ENCODE results near the gene PTEN. TPM values are rescaled to one million over a fixed set of nuclear protein-coding genes. Genes with fewer than 3 reads are reported as not detected.

Gene PTEN
- total RNA-seq, 1 donor from 2014 or later, result 71.0 TPM

DNA sequence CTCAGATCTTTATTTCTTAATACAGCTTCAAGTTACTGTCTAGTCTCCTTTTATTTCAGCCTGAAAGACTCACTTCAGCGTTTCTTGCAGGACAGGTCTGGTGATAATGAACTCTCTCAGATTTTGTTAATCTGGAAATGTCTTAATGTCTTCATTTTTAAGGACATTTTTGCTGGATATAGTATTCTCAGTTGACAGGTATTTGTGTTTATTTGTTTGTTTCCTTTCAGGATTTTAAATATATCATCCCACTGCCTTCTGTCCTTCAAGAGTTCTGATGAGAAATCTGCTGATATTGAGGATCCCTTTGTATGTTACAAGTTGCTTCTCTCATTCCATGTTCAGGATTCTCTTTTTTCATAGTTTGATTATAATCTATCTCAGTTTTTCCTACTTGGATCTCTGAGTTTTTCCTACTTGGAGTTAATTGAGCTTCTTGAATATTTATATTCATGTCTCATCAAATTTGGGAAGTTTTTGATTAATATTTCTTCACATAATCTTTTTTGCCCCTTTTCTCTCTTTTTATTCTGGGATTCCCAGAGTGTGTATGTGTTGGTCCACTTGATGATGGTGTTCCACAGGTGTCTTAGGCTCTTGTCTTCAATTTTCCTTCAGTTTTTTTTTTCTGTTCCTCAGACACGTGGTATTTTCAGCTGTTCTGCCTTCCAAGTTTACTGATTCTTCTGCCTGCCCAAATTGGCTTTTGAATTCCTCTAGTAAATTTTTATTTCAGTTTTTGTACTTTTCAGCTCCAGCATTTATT is 49.9 kb downstream of the PTEN start:
- H3K4me1 Mint-ChIP-seq (ENCODE audit: unreplicated experiment), result peaks cover 30% of the 10 kb centered on the region
- peak overlapping the region; percentile 6 for H3K4me3 Mint-ChIP-seq (ENCODE audit: unreplicated experiment)
- DNase-seq (ENCODE audit: low spot score), result no peak
- H3K27ac Mint-ChIP-seq (ENCODE audit: unreplicated experiment), result peak overlapping the region; percentile 15
- no peaks in the 10 kb centered on the region for H3K27me3 Mint-ChIP-seq (ENCODE audit: unreplicated experiment)
- peaks cover 28% of the 10 kb centered on the region for H3K36me3 Mint-ChIP-seq (ENCODE audit: low read depth, unreplicated experiment)
- TF ChIP-seq, protein P1, sequence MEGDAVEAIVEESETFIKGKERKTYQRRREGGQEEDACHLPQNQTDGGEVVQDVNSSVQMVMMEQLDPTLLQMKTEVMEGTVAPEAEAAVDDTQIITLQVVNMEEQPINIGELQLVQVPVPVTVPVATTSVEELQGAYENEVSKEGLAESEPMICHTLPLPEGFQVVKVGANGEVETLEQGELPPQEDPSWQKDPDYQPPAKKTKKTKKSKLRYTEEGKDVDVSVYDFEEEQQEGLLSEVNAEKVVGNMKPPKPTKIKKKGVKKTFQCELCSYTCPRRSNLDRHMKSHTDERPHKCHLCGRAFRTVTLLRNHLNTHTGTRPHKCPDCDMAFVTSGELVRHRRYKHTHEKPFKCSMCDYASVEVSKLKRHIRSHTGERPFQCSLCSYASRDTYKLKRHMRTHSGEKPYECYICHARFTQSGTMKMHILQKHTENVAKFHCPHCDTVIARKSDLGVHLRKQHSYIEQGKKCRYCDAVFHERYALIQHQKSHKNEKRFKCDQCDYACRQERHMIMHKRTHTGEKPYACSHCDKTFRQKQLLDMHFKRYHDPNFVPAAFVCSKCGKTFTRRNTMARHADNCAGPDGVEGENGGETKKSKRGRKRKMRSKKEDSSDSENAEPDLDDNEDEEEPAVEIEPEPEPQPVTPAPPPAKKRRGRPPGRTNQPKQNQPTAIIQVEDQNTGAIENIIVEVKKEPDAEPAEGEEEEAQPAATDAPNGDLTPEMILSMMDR (IDR thresholded peaks at IDR 0.05; ENCODE audit: unreplicated experiment), result no peak
- peaks cover 3% of the 10 kb centered on the region for H3K9me3 Mint-ChIP-seq (ENCODE audit: unreplicated experiment)

DNA sequence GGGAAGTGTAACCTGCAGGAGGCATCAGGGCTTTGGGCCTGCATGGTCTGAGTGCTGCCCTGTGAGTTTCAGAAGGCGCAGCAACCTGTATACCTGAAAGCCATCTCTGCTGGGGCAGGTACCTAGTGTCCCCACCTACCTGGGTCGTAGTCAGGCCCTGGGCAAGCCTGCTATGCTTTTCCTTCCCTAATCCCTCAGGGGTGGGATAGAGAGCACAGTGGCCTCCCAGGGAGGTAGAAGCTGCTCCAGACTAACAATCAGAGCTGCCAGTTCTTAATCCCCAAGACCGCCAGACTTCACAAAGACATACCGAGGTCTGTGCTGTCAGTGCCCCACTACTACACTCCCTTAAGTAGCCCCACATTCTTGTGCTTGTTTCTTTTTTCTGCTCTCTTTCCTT is 52.0 kb downstream of the PTEN start:
- DNase-seq (ENCODE audit: low spot score), result no peak
- Mint-ChIP-seq H3K4me1 (ENCODE audit: unreplicated experiment) (peaks cover 38% of the 10 kb centered on the region), H3K27me3 (ENCODE audit: unreplicated experiment) (no peaks in the 10 kb centered on the region), H3K36me3 (ENCODE audit: low read depth, unreplicated experiment) (peaks cover 28% of the 10 kb centered on the region), H3K4me3 (ENCODE audit: unreplicated experiment) (no peak overlapping the region), H3K27ac (ENCODE audit: unreplicated experiment) (no peak overlapping the region), H3K9me3 (ENCODE audit: unreplicated experiment) (peaks cover 3% of the 10 kb centered on the region)
- TF ChIP-seq, protein P1 (IDR thresholded peaks at IDR 0.05; ENCODE audit: unreplicated experiment), result no peak

DNA sequence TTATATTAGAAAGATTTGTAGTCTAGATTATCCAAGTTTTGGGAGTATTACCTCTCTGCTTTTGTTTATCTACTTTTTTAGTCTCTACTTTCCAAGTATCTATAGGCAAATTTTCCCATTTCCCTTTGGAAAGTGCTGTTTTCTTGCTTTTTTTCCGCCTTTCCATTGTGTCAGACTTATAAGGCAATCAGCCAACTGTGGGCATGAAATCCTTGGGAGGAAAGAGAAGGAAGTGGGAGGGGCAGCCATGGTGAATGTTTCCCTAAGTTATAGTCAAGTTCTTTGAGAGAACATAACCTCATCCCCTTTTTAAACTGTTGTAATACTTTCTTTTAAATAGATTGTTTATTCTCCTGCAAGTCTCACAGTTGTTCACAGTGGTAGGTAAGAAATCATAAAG is 52.6 kb downstream of the PTEN start:
- TF ChIP-seq, protein P1 (IDR thresholded peaks at IDR 0.05; ENCODE audit: unreplicated experiment), result no peak
- Mint-ChIP-seq H3K4me1 (ENCODE audit: unreplicated experiment) (peaks cover 38% of the 10 kb centered on the region), H3K9me3 (ENCODE audit: unreplicated experiment) (peaks cover 3% of the 10 kb centered on the region), H3K27me3 (ENCODE audit: unreplicated experiment) (no peaks in the 10 kb centered on the region), H3K36me3 (ENCODE audit: low read depth, unreplicated experiment) (peaks cover 24% of the 10 kb centered on the region), H3K4me3 (ENCODE audit: unreplicated experiment) (no peak overlapping the region), H3K27ac (ENCODE audit: unreplicated experiment) (peak overlapping the region; percentile 87)
- DNase-seq (ENCODE audit: low spot score), result no peak

DNA sequence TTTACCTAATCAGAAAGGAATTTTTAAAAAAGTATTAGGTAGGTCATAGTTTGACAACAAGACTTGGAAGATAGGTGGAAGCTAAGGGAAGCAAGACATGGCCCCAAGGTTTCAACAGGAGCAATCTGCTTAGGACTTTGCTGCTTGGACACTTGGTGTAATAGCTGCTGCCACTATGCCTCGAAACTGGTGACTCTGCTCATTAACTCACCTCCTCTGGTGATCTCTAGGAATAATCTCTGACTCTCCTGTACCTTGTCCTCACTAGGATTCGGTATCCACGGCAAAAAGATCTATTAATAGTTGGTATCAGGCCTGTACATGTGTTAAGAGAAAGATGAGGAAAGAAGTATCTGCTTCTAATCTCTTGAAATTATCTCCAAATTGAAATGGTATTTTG is 53.1 kb downstream of the PTEN start:
- H3K36me3 Mint-ChIP-seq (ENCODE audit: low read depth, unreplicated experiment), result peaks cover 21% of the 10 kb centered on the region
- no peak for DNase-seq (ENCODE audit: low spot score)
- TF ChIP-seq, protein P1 (IDR thresholded peaks at IDR 0.05; ENCODE audit: unreplicated experiment), result no peak
- no peaks in the 10 kb centered on the region for H3K27me3 Mint-ChIP-seq (ENCODE audit: unreplicated experiment)
- H3K4me1 Mint-ChIP-seq (ENCODE audit: unreplicated experiment), result peaks cover 38% of the 10 kb centered on the region
- no peak overlapping the region for H3K4me3 Mint-ChIP-seq (ENCODE audit: unreplicated experiment)
- H3K27ac Mint-ChIP-seq (ENCODE audit: unreplicated experiment), result peak overlapping the region; percentile 20
- peaks cover 3% of the 10 kb centered on the region for H3K9me3 Mint-ChIP-seq (ENCODE audit: unreplicated experiment)

DNA sequence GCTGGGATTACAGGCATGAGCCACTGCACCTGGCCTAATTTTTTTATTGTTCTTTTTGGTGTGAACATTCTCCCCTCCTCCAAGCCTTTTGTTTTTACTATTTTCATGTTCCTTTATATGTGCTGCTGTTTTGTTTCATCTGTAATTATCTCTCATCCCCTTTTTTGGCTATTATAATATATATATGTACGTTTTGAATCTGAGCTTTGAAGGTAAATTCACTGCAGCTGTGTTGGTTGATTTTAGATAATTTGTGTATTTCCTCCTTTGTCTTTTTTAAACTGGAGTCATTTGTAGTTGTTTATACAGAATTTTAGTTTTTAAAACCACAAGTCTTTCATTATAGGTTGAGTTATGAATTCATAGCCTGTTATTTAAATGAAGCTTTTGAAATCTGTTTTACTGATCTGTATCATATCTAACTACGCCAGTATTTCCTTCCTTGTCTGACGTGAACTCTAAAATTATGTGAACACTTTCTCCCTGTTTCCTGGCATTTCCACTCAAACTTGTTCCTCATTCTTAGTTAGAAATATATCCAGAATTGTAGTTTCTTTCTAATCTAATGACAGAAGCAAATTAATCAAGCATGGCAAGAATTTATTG is 54.9 kb downstream of the PTEN start:
- H3K27me3 Mint-ChIP-seq (ENCODE audit: unreplicated experiment), result no peaks in the 10 kb centered on the region
- peak overlapping the region; percentile 79 for H3K27ac Mint-ChIP-seq (ENCODE audit: unreplicated experiment)
- peak overlapping the region; percentile 20 for H3K4me3 Mint-ChIP-seq (ENCODE audit: unreplicated experiment)
- H3K36me3 Mint-ChIP-seq (ENCODE audit: low read depth, unreplicated experiment), result peaks cover 12% of the 10 kb centered on the region
- no peak for DNase-seq (ENCODE audit: low spot score)
- TF ChIP-seq, protein P1 (IDR thresholded peaks at IDR 0.05; ENCODE audit: unreplicated experiment), result no peak
- peaks cover 47% of the 10 kb centered on the region for H3K4me1 Mint-ChIP-seq (ENCODE audit: unreplicated experiment)
- H3K9me3 Mint-ChIP-seq (ENCODE audit: unreplicated experiment), result no peaks in the 10 kb centered on the region

Measured in endothelial cell (in vitro differentiated cells).